MG63 (cell line): ENCODE data around the gene MT1H. TPM values are rescaled to one million over a fixed set of nuclear protein-coding genes. Genes with fewer than 3 reads are reported as not detected.

Source experiments
- DNase-seq: peaks from one replicate; pipeline ENCODE4 v3.0.0-alpha.2; 2020
- H3K27me3 ChIP-seq: fragments of 250-450 bp; sonication (Bioruptor Pico); 2 replicates; pipeline ENCODE4 v1.5.1; 2020; ENCODE audit warnings: mild to moderate bottlenecking, moderate library complexity
- H3K36me3 ChIP-seq: fragments of 250-450 bp; sonication (Bioruptor Pico); 2 replicates; pipeline ENCODE4 v1.5.1; 2020; ENCODE audit warnings: mild to moderate bottlenecking, moderate library complexity
- H3K4me3 ChIP-seq: fragments of 250-450 bp; sonication (Bioruptor Pico); 2 replicates; pipeline ENCODE4 v1.5.1; 2020; ENCODE audit warnings: mild to moderate bottlenecking, moderate library complexity
- H3K9me3 ChIP-seq: fragments of 250-450 bp; sonication (Bioruptor Pico); 2 replicates; pipeline ENCODE4 v1.5.1; 2020; ENCODE audit warnings: mild to moderate bottlenecking, moderate library complexity
- total RNA-seq: library from RNA; depleted of rRNA; stranded (reverse); fragments of >200 nt; shearing (Covaris generic); gene quantifications from 2 replicates; pipeline ENCODE4 v1.2.3, GENCODE V29; 2014; ENCODE audit warnings: low replicate concordance

Gene MT1H
- total RNA-seq, 1 experiment from 2014 or later, result not detected

DNA sequence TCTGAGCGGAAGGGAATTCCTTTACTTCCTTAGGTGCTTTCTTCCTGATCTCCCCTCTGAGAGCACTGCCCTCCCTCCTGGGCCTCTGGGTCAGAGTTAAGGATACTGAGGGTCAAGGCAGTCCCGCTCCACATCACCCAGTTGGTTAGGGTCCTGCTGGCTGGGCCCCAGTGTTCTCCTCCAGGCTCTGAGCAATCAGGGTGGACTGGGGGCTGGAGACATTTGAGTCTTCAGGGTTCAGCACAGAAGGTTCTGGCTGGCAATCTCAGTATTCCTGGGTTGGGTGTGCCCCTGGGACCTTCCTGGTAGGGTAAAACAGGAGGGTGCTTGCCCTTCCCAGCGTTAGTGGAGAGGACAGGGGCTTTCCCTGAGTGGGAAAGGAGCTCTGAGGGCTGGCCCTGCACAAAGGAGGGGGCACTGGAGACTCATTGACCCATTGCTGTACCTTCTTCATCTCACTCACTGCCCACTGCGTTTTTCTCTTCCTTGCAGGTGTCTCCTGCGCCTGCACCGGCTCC lies 36.7 kb upstream of the MT1H start:
- Histone ChIP-seq H3K4me3 (peak overlapping the region; percentile 50), H3K36me3 (no peaks in the 10 kb centered on the region), H3K9me3 (no peaks in the 10 kb centered on the region), H3K27me3 (no peaks in the 10 kb centered on the region; the same call in 1 of the 2 replicates)
- no peak for DNase-seq

DNA sequence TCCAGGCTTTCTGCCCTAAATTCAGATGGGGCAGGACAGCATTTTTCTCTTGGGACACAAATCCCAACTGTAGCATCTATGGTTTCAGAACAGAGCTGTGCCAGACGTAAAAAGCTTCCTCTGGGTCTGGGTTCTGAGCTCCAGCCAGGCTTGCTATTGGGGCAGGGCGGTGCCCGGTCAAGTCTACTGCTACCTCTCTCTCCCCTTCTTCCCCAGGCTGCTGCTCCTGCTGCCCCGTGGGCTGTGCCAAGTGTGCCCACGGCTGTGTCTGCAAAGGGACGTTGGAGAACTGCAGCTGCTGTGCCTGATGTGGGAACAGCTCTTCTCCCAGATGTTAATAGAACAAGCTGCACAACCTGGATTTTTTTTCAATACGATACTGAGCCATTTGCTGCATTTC lies 36.1 kb upstream of the MT1H start:
- H3K4me3 ChIP-seq, result peak overlapping the region; percentile 50
- no peaks in the 10 kb centered on the region; the same call in 1 of the 2 replicates for H3K27me3 ChIP-seq
- no peak for DNase-seq
- H3K36me3 ChIP-seq, result no peaks in the 10 kb centered on the region
- no peaks in the 10 kb centered on the region for H3K9me3 ChIP-seq

DNA sequence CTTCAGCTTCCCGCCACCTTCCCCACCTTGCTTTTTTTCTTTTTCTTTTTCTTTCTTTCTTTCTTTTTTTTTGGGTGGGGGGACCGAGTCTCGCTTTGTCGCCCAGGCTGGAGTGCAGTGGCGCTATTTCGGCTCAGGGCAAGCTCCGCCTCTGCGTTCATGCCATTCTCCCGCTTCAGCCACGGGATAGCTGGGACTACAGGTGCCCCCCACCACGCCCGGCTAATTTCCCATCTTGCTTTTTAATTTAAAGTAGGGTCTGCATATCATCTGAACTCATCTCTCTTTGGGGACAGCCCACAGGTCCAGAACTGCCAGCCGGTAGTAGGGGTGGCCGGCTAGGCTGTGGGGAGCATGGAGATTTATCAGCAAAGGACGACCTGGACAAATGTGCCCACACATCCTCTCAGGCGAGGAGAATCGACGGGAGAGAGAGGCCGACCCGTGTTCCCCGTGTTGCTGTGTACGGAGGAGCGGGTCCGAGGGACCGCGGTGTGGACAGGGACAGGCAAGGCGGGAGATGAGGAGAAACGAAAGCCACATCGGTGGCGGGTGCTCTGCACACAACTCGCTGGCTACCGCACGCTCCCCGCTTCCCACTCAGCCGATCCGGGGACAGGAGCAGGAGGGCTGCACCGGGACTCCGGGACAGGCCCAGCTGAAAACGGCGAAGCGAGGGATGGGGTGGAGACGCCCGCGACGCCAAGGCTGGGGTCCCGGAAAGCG lies 34.7 kb upstream of the MT1H start:
- no peaks in the 10 kb centered on the region for H3K36me3 ChIP-seq
- DNase-seq, result no peak
- H3K4me3 ChIP-seq, result no peak overlapping the region
- H3K9me3 ChIP-seq, result no peaks in the 10 kb centered on the region
- H3K27me3 ChIP-seq, result no peaks in the 10 kb centered on the region; the same call in 1 of the 2 replicates

DNA sequence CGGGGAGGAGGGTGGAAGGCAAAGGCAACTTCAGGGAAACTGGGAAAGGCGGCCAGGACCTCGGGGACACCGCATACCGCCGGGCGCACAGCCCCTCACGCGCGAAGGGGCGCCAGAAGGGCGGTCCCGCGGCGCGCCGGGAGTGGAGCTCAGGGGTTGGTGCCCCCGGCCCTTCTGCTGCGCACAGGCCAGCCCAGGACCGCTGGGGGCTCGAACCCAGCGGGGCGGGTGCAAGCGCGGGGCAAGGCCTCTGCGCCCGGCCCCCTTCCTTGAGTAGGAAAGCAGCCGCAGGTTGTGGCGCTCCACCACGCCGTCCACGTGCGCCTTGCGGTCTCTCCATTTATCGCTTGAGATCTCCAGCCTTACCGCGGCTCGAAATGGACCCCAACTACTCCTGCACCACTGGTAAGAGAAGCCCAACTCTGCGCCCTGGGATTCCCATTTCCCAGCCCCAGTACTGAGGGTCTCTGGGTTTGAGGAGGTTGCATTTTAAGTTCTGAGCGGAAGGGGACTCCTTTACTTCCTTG lies 34.1 kb upstream of the MT1H start:
- no peak for DNase-seq
- H3K4me3 ChIP-seq, result no peak overlapping the region
- H3K36me3 ChIP-seq, result no peaks in the 10 kb centered on the region
- peaks cover 2% of the 10 kb centered on the region; the same call in 1 of the 2 replicates for H3K27me3 ChIP-seq
- no peaks in the 10 kb centered on the region for H3K9me3 ChIP-seq

DNA sequence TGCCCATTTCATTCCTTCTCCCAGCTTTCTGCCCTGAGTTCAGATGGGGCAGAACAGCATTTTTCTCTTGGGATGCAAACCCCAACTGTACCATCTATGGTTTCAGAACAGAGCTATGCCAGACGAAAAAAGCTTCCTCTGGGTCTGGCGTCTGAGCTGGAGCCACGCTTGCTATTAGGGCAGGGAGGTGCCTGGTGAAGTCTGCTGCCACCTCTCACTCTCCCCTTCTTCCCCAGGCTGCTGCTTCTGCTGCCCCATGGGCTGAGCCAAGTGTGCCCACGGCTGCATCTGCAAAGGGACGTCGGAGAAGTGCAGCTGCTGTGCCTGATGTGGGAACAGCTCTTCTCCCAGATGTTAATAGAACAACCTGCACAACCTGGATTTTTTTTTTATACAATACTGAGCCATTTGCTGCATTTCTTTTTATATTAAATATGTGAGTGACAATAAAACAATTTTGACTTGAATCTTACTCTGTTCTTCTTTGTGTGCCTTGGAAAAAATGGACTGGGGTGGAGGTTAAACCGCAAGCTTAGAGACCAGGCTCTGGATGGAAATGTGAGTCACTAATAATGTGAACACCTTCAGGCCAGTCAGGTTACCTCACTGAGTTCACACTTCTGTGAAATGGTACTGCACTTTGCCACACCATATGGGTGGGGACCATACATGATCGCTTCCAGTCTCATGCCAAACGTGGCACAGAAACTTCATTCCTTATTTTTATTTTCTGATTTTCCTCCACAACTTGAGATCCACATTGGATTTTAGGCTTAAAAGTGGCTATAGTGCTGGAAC lies 32.8 kb upstream of the MT1H start:
- Histone ChIP-seq H3K27me3 (peaks cover 3% of the 10 kb centered on the region; the same call in 1 of the 2 replicates), H3K4me3 (no peak overlapping the region), H3K9me3 (no peaks in the 10 kb centered on the region), H3K36me3 (no peaks in the 10 kb centered on the region; the same call in 1 of the 2 replicates)
- DNase-seq, result no peak

DNA sequence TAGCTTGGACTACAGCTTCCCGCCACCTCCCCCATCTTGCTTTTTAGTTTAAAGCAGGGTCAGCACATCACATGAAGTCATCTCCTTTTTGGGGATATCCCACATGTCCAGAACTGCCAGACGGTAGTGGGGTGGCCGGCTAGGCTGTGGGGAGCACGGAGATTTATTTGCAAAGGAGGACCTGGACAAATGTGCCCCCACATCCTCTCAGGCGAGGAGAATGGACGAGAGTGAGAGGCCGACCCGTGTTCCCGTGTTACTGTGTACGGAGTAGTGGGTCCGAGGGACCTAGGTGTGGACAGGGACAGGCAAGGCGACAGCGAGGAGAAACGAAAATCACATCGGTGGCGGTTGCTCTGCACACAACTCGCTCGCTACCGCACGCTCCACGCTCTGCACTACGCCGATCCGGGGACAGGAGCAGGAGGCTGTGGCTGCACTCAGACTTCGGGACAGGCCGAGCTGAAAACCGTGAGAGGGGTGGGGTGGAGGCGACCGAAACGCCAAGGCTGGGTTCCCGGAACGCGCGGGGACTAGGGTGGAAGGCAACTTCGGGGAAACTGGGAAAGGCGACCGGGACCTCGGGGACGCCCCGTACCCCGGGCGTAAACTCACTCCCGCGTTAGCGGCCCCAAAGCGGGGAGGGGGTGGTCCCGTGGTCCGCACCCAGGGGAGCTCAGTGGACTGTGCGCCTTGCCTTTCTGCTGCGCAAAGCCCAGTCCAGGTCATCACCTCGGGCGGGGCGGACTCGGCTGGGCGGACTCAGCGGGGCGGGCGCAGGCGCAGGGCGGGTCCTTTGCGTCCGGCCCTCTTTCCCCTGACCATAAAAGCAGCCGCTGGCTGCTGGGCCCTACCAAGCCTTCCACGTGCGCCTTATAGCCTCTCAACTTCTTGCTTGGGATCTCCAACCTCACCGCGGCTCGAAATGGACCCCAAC lies 31.5 kb upstream of the MT1H start, which contains the start of gene MT1A:
Gene MT1A (plus strand): TSS at position 853 of the 937 bp plus-strand sequence. CDS start 73 bp downstream, at position 926.
- Histone ChIP-seq H3K36me3 (no peaks in the 10 kb centered on the region; the same call in 1 of the 2 replicates), H3K27me3 (peaks cover 3% of the 10 kb centered on the region; the same call in 1 of the 2 replicates), H3K4me3 (no peak within 1 kb of the TSS), H3K9me3 (no peaks in the 10 kb centered on the region)
- DNase-seq, result no peak

DNA sequence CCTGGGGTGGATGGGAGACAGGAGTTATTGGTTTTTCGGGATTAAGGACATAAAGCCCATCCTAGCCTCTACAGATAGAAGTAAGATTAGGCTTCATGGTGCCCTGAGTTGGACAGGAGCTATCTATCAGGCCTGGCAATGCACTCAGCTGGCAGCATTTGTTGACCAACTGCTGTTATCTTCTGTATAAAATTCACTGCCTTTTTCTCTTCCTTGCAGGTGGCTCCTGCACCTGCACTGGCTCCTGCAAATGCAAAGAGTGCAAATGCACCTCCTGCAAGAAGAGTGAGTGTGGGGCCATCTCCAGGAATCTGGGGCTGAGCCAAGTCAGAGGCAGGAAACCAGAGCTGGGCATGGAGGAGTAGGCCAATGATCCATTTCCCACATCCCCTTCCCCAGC lies 30.6 kb upstream of the MT1H start:
- H3K4me3 ChIP-seq, result no peak overlapping the region
- no peaks in the 10 kb centered on the region; the same call in 1 of the 2 replicates for H3K36me3 ChIP-seq
- DNase-seq, result no peak
- H3K9me3 ChIP-seq, result no peaks in the 10 kb centered on the region
- peaks cover 3% of the 10 kb centered on the region; the same call in 1 of the 2 replicates for H3K27me3 ChIP-seq

DNA sequence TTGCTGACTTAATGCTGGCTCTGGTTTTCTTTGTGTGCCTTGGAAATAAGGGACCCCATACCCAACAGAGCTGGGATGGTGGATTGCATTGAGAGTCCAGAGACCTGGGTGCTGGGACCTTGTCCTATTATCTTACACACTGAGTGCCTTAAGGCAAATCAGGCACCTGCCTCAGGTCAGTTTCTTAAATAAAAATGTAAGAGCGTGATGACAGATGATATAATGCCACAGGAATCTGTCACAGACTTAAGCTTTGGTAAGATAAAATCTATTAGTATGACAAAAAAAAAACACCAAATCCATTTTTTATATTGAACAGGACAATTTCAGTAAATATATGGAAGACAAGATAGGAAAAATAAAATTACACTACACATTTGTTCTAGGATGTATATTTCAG lies 29.5 kb upstream of the MT1H start:
- peaks cover 3% of the 10 kb centered on the region; the same call in 1 of the 2 replicates for H3K27me3 ChIP-seq
- no peak for DNase-seq
- H3K9me3 ChIP-seq, result no peaks in the 10 kb centered on the region
- no peak overlapping the region for H3K4me3 ChIP-seq
- no peaks in the 10 kb centered on the region; the same call in 1 of the 2 replicates for H3K36me3 ChIP-seq

DNA sequence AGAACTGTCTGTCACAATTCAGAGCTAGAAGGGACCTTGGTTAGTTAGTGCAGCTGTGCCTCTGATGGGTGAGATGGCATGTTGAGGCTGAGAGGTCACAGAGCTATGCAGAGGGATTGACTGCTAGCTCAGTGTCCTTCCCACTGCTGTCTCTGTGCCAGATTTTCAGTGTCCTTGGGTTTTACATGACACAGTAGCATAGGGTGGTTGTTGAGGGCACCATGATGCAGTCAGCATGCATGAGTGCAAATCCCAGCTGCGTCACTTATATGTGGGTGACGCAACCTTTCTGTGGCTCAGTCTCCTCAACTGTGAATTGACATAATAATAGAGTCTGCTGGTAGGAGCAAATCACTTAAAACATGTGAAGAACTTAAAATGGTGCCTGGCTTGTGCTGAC lies 28.4 kb upstream of the MT1H start:
- no peak for DNase-seq
- H3K27me3 ChIP-seq, result peaks cover 3% of the 10 kb centered on the region; the same call in 1 of the 2 replicates

DNA sequence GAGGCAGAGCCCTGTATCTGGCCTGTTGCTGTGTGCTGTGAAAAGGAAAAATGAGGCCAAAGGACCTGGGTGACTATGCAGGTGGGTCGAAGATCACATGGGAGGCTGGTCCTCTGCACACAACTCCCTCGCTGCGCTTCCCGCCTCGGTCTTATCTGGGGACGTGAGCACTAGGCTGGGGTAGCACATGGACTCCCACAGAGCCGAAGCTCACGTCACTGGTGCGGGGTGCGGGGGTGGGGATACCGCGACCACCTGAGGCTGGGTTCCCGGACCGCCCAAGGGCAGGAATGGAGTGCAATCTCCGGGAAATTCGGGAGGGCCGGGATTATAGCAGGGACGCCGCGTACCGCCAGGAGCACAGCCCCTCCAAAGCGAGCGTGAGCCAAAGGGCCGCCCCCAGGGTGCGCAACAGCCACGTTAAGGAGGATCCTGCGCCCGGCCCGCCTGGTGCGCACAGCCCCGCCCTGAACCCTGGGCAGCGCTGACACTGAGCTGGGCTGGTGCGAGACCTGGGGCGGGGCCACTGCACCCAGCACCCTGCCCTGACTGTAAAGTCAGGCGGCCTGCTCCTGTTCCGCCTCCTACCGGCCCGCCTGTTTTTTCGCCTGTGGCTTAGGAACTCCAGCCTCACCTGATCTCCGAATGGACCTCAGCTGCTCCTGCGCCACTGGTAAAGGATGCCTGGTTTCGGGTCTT lies 26.4 kb upstream of the MT1H start:
- H3K36me3 ChIP-seq, result no peaks in the 10 kb centered on the region; the same call in 1 of the 2 replicates
- no peaks in the 10 kb centered on the region for H3K9me3 ChIP-seq
- peaks cover 3% of the 10 kb centered on the region; the same call in 1 of the 2 replicates for H3K27me3 ChIP-seq
- H3K4me3 ChIP-seq, result no peak overlapping the region
- no peak for DNase-seq

More for the DNA sequence above, 28.4 kb upstream of the MT1H start:
- no peak overlapping the region for H3K4me3 ChIP-seq
- no peaks in the 10 kb centered on the region; the same call in 1 of the 2 replicates for H3K36me3 ChIP-seq
- H3K9me3 ChIP-seq, result no peaks in the 10 kb centered on the region

DNA sequence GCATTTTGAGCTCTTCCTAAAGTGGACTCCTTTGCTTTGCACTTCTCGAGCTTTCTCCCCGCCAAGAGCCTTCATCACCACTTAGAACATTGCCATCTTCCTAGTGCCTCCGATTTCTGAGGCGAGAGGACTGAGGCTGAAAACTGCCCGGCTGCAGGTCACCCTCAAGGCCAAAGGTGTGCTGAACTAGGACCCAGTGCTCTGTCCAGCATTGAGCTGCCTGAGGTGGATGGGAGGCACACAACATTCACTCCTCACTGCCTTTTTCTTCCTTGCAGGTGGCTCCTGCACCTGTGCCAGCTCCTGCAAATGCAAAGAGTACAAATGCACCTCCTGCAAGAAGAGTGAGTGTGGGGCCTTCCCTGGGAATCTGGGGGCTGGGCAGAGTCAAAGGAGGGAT lies 25.8 kb upstream of the MT1H start:
- Histone ChIP-seq H3K4me3 (no peak overlapping the region), H3K9me3 (no peaks in the 10 kb centered on the region), H3K27me3 (peaks cover 3% of the 10 kb centered on the region; the same call in 1 of the 2 replicates), H3K36me3 (no peaks in the 10 kb centered on the region; the same call in 1 of the 2 replicates)
- DNase-seq, result no peak

DNA sequence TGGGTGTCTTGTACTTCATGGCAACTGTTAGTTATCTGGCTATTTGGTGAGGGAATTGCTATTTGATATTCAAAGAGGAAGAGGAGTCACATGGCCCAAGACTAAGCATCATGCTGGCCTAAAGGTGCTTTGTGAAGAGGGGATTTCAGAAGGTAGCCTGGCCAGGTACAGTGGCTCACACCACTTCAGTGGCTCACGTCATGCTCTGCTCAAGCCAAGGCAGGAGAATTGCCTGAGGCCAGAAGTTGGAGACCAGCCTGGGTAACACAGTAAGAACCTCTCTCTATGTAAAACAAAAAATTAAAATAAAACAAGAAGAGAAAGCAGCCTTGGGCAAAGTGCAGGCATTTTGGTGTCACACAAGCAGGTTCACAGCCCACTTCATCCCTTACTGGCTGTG lies 24.3 kb upstream of the MT1H start:
- Histone ChIP-seq H3K36me3 (no peaks in the 10 kb centered on the region; the same call in 1 of the 2 replicates), H3K4me3 (no peak overlapping the region), H3K9me3 (no peaks in the 10 kb centered on the region), H3K27me3 (peaks cover 2% of the 10 kb centered on the region; the same call in 1 of the 2 replicates)
- no peak for DNase-seq

DNA sequence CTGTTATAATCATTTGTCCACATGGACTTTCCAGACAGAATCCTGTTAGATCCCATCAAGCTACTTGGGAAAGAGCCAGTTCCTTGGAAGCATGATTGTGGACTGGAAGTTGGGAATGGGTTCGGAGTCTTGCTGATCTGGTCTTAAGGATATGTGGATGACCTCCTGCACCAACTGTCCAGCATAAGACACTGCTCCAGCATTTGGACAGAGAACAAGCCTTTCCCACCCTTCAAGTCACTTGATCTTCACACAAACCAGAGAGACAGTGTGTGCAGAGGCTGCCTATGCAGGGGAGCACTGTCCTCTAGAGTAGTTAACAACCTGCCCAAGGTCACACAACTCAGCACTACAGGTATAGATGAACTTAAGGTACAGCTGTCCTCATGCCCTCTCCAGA lies 23.8 kb upstream of the MT1H start:
- Histone ChIP-seq H3K9me3 (no peaks in the 10 kb centered on the region), H3K4me3 (no peak overlapping the region), H3K36me3 (no peaks in the 10 kb centered on the region; the same call in 1 of the 2 replicates), H3K27me3 (no peaks in the 10 kb centered on the region)
- DNase-seq, result no peak

DNA sequence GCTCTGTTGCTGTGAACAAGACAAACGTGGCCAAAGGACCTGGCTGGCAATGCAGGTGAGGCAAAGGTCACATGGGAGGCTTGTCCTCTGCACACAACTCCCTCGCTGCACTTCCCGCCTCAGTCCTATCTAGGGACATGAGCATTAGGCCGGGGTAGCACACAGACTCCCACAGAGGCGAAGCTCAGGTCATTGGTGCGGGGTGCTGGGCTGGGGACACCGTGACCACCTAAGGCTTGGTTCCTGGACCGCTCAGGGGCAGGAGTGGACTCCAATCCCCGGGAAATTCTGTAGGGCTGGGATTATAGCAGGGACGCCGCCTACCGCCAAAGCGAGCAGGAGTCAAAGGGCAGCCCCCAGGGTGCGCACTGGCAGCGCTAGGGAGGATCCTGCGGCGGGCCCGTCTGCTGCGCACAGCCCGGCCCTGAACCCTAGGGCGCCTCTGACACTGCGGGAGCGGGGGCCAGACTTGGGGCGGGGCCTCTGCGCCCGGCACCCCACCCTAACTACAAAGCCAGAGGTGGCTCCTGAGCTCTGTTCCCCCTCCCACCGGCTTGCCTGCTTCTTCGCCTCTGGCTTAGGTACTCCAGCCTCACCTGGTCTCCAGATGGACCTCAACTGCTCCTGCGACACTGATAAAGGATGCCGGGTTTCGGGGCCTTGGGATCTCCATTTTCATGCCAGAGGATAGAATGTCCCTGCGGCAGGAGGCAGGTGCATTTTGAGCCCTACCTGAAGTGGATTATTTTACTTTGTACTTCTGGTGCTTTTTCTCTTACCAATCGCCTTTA lies 21.8 kb upstream of the MT1H start:
- Histone ChIP-seq H3K4me3 (no peak overlapping the region), H3K36me3 (no peaks in the 10 kb centered on the region), H3K27me3 (no peaks in the 10 kb centered on the region), H3K9me3 (no peaks in the 10 kb centered on the region)
- no peak for DNase-seq

DNA sequence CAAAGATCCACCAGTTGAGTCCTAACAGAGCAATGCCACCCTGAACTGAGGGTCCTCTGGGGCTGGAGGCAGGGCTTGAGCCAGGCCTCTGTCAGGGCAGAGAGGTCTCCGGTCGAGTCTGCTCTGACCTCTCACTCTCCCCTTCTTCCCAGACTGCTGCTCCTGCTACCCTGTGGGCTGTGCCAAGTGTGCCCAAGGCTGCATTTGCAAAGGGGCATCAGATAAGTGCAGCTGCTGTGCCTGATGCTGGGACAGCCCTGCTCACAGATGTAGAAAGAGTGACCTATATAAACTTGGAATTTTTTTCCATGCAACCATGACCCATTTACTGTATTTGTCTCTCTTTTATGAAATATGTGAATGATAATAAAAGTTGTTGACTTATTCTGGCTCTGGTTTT lies 20.3 kb upstream of the MT1H start:
- Histone ChIP-seq H3K9me3 (no peaks in the 10 kb centered on the region), H3K36me3 (no peaks in the 10 kb centered on the region), H3K4me3 (no peak overlapping the region), H3K27me3 (no peaks in the 10 kb centered on the region)
- DNase-seq, result no peak
